Neural cell (in vitro differentiated cells): ENCODE measurements around the gene EBF3.

Experiments
- CTCF ChIP-seq: fragments of 450-650 bp; IDR thresholded peaks from 2 replicates; pipeline ENCODE4 v1.5.1; 2014; ENCODE audit warnings: antibody characterized with exemption, mild to moderate bottlenecking, moderate library complexity; ENCODE audit not compliant: poor library complexity, severe bottlenecking
- EP300 ChIP-seq: fragments of 450-650 bp; conservative IDR thresholded peaks from 2 replicates; pipeline ENCODE4 v1.6.1; 2014; ENCODE audit warnings: antibody characterized with exemption, mild to moderate bottlenecking, moderate library complexity; ENCODE audit not compliant: poor library complexity, severe bottlenecking
- EZH2 ChIP-seq: fragments of 200-600, 300-800 bp; shearing (Covaris generic), sonication (generic); IDR thresholded peaks from 2 replicates; pipeline ENCODE4 v1.6.1; 2014; ENCODE audit warnings: antibody characterized with exemption, low read length, borderline replicate concordance, mild to moderate bottlenecking; ENCODE audit not compliant: insufficient read depth, poor library complexity, severe bottlenecking
- MXI1 ChIP-seq: fragments of 450-650 bp; conservative IDR thresholded peaks from 2 replicates; pipeline ENCODE4 v1.6.1; 2014; ENCODE audit warnings: antibody characterized with exemption, mild to moderate bottlenecking; ENCODE audit not compliant: poor library complexity, severe bottlenecking
- POLR2AphosphoS5 ChIP-seq: IDR thresholded peaks from 2 replicates; pipeline ENCODE4 v1.6.1; 2012
- RAD21 ChIP-seq: fragments of 450-650 bp; conservative IDR thresholded peaks from 2 replicates; pipeline ENCODE4 v1.6.1; 2014; ENCODE audit warnings: antibody characterized with exemption, mild to moderate bottlenecking, moderate library complexity
- SMC3 ChIP-seq: fragments of 450-650 bp; conservative IDR thresholded peaks from 2 replicates; pipeline ENCODE4 v1.6.1; 2014; ENCODE audit warnings: antibody characterized with exemption, mild to moderate bottlenecking, moderate library complexity; ENCODE audit not compliant: poor library complexity
- TF ChIP-seq, protein P1 (sequence below): IDR thresholded peaks from 2 replicates; pipeline ENCODE4 v1.6.1; 2012; ENCODE audit warnings: borderline replicate concordance

GRCh38 chr10:129936266-129936922 lies 27.7 kb downstream of the EBF3 start:
- TF ChIP-seq EZH2 (no peak), CTCF (no peak), EP300 (no peak), RAD21 (no peak), POLR2AphosphoS5 (no peak), MXI1 (no peak), SMC3 (no peak)
- TF ChIP-seq, protein P1, sequence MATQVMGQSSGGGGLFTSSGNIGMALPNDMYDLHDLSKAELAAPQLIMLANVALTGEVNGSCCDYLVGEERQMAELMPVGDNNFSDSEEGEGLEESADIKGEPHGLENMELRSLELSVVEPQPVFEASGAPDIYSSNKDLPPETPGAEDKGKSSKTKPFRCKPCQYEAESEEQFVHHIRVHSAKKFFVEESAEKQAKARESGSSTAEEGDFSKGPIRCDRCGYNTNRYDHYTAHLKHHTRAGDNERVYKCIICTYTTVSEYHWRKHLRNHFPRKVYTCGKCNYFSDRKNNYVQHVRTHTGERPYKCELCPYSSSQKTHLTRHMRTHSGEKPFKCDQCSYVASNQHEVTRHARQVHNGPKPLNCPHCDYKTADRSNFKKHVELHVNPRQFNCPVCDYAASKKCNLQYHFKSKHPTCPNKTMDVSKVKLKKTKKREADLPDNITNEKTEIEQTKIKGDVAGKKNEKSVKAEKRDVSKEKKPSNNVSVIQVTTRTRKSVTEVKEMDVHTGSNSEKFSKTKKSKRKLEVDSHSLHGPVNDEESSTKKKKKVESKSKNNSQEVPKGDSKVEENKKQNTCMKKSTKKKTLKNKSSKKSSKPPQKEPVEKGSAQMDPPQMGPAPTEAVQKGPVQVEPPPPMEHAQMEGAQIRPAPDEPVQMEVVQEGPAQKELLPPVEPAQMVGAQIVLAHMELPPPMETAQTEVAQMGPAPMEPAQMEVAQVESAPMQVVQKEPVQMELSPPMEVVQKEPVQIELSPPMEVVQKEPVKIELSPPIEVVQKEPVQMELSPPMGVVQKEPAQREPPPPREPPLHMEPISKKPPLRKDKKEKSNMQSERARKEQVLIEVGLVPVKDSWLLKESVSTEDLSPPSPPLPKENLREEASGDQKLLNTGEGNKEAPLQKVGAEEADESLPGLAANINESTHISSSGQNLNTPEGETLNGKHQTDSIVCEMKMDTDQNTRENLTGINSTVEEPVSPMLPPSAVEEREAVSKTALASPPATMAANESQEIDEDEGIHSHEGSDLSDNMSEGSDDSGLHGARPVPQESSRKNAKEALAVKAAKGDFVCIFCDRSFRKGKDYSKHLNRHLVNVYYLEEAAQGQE, result no peak
